K562 (cell line): ENCODE measurements around the gene PKP1. TPM values are rescaled to one million over a fixed set of nuclear protein-coding genes. Genes with fewer than 3 reads are reported as not detected.

ENCODE experiments used
- FOXA3 ChIP-seq, 2 experiments: fragments of 450-650 bp in 1 of 2; sonication (generic) in 1 of 2; formaldehyde crosslinking; IDR thresholded peaks in 1 of 2; conservative IDR thresholded peaks in 1 of 2; 2 replicates each; pipeline versions ENCODE4 v1.4.0 to v1.8.0; 2020 to 2022; ENCODE audit warnings: mild to moderate bottlenecking in 2 of 2, missing genetic modification reagents in 1 of 2
- PURB ChIP-seq: sonication (generic); formaldehyde crosslinking; IDR thresholded peaks from 2 replicates; pipeline ENCODE4 v1.9.0; 2021; ENCODE audit warnings: low read depth, mild to moderate bottlenecking, missing genetic modification reagents
- RBM15 ChIP-seq: fragments of 200-400 bp; formaldehyde crosslinking; IDR thresholded peaks from 2 replicates; pipeline ENCODE4 v1.6.1; 2018; ENCODE audit warnings: mild to moderate bottlenecking, low read length, moderate library complexity; ENCODE audit not compliant: insufficient read depth
- UBTF ChIP-seq, 2 experiments: IDR thresholded peaks; 2 replicates each; pipeline ENCODE4 v1.6.1; 2012; ENCODE audit warnings: improper control_type of control experiment in 2 of 2, low read depth in 2 of 2, low read length in 2 of 2, borderline replicate concordance in 1 of 2
- YY1 ChIP-seq, 3 experiments: IDR thresholded peaks; 2 replicates each; pipeline ENCODE4 v1.6.1; 2011; ENCODE audit warnings: low read length in 2 of 3, mild to moderate bottlenecking in 2 of 3, moderate library complexity in 2 of 3, borderline replicate concordance in 1 of 3, control low read depth in 1 of 3, low read depth in 1 of 3; ENCODE audit not compliant: insufficient read depth in 3 of 3, insufficient replicate concordance in 2 of 3, control insufficient read depth in 1 of 3, insufficient read length in 1 of 3; ENCODE audit errors: extremely low read depth in 1 of 3
- ZNF263 ChIP-seq: sonication (generic); formaldehyde crosslinking; IDR thresholded peaks from 2 replicates; pipeline ENCODE4 v1.8.0; 2022; ENCODE audit warnings: mild to moderate bottlenecking, missing genetic modification reagents, borderline replicate concordance
- ZNF277 ChIP-seq: fragments of 250-450 bp; sonication (Bioruptor Pico); IDR thresholded peaks from 2 replicates; pipeline ENCODE4 v1.8.0; 2022; ENCODE audit warnings: inconsistent platforms, mild to moderate bottlenecking, moderate library complexity, borderline replicate concordance
- polyA plus RNA-seq, 8 experiments: library from polyadenylated mRNA; depleted of rRNA in 4 of 8; stranded (reverse) in 5 of 8; unstranded in 3 of 8; fragments of >200 nt; fragmentation: Nextera tagmentation in 2 of 8; fragmentation: Illumina TruSeq in 1 of 8; extraction: Ambion mirVana in 2 of 8; extraction: Trizol in 1 of 8; gene quantifications; 2 replicates each; pipeline versions ENCODE4 v1.2.1 to v1.2.3, GENCODE V29; 2011 to 2014; ENCODE audit warnings: inconsistent platforms in 1 of 8, missing spikeins in 1 of 8
- total RNA-seq, 7 experiments: library from RNA; depleted of rRNA in 6 of 7; stranded (reverse); fragments of >200 nt in 6 of 7; fragmentation: Illumina TruSeq in 2 of 7; extraction: Trizol in 2 of 7; gene quantifications; 2 replicates each; pipeline versions ENCODE4 v1.2.1 to v1.2.3, GENCODE V29; 2011 to 2021; ENCODE audit warnings: low replicate concordance in 1 of 7
- TF ChIP-seq, protein P1 (sequence below), 2 experiments: fragments of 450-650 bp; formaldehyde crosslinking in 1 of 2; IDR thresholded peaks; 2 replicates each; pipeline versions ENCODE4 v1.4.0 to v1.6.1; 2014 to 2020; ENCODE audit warnings: mild to moderate bottlenecking in 2 of 2, borderline replicate concordance in 1 of 2, low read depth in 1 of 2
- TF ChIP-seq, protein P2 (sequence below), 3 experiments: IDR thresholded peaks in 2 of 3; conservative IDR thresholded peaks in 1 of 3; 2 replicates each; pipeline ENCODE4 v1.5.1; 2011 to 2012; ENCODE audit warnings: low read length in 3 of 3, mild to moderate bottlenecking in 3 of 3, control low read depth in 2 of 3, improper control_type of control experiment in 1 of 3, inconsistent platforms in 1 of 3, low read depth in 1 of 3, mixed read lengths in 1 of 3, moderate library complexity in 1 of 3; ENCODE audit not compliant: insufficient read depth in 2 of 3

Gene PKP1
- total and polyA plus RNA-seq, 9 of the 15 experiments (the other 6 are each of a cell fraction or from before 2014, with no cell fraction given), result not detected

GRCh38 chr1:201375169-201375568 is 91.9 kb downstream of the PKP1 start (continued):
- TF ChIP-seq ZNF277 (CRISPR knock-in tag), result no peak
- TF ChIP-seq, protein P1, sequence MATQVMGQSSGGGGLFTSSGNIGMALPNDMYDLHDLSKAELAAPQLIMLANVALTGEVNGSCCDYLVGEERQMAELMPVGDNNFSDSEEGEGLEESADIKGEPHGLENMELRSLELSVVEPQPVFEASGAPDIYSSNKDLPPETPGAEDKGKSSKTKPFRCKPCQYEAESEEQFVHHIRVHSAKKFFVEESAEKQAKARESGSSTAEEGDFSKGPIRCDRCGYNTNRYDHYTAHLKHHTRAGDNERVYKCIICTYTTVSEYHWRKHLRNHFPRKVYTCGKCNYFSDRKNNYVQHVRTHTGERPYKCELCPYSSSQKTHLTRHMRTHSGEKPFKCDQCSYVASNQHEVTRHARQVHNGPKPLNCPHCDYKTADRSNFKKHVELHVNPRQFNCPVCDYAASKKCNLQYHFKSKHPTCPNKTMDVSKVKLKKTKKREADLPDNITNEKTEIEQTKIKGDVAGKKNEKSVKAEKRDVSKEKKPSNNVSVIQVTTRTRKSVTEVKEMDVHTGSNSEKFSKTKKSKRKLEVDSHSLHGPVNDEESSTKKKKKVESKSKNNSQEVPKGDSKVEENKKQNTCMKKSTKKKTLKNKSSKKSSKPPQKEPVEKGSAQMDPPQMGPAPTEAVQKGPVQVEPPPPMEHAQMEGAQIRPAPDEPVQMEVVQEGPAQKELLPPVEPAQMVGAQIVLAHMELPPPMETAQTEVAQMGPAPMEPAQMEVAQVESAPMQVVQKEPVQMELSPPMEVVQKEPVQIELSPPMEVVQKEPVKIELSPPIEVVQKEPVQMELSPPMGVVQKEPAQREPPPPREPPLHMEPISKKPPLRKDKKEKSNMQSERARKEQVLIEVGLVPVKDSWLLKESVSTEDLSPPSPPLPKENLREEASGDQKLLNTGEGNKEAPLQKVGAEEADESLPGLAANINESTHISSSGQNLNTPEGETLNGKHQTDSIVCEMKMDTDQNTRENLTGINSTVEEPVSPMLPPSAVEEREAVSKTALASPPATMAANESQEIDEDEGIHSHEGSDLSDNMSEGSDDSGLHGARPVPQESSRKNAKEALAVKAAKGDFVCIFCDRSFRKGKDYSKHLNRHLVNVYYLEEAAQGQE (IDR thresholded peaks at IDR 0.05; ENCODE audit: borderline replicate concordance), result no peak
- TF ChIP-seq, protein P1 (CRISPR knock-in tag; IDR thresholded peaks at IDR 0.05; ENCODE audit: low read depth), result no peak
- peak; percentile 96 for TF ChIP-seq ZNF263 (CRISPR knock-in tag)
- TF ChIP-seq FOXA3 (CRISPR knock-in tag; conservative IDR thresholded peaks at IDR 0.05 in 1 of 2, IDR thresholded peaks at IDR 0.05 in 1 of 2), result peak; percentile 63 to 96
- no peak for TF ChIP-seq PURB (CRISPR knock-in tag)
- peak in 1 of 3 experiments; percentile 27 for TF ChIP-seq YY1 (IDR thresholded peaks at IDR 0.05; ENCODE audit: borderline replicate concordance in 1 of 3, control insufficient read depth in 1 of 3, extremely low read depth in 1 of 3, insufficient read depth in 3 of 3, insufficient read length in 1 of 3, insufficient replicate concordance in 2 of 3, low read depth in 1 of 3, low read length in 2 of 3)
- TF ChIP-seq, protein P2, sequence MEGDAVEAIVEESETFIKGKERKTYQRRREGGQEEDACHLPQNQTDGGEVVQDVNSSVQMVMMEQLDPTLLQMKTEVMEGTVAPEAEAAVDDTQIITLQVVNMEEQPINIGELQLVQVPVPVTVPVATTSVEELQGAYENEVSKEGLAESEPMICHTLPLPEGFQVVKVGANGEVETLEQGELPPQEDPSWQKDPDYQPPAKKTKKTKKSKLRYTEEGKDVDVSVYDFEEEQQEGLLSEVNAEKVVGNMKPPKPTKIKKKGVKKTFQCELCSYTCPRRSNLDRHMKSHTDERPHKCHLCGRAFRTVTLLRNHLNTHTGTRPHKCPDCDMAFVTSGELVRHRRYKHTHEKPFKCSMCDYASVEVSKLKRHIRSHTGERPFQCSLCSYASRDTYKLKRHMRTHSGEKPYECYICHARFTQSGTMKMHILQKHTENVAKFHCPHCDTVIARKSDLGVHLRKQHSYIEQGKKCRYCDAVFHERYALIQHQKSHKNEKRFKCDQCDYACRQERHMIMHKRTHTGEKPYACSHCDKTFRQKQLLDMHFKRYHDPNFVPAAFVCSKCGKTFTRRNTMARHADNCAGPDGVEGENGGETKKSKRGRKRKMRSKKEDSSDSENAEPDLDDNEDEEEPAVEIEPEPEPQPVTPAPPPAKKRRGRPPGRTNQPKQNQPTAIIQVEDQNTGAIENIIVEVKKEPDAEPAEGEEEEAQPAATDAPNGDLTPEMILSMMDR (IDR thresholded peaks at IDR 0.05 in 2 of 3, conservative IDR thresholded peaks at IDR 0.05 in 1 of 3; ENCODE audit: insufficient read depth in 2 of 3, low read depth in 1 of 3, low read length in 3 of 3), result peak; percentile 20 to 30 (median 28); a peak in 4 of 6 replicates
- no peak for TF ChIP-seq RBM15
- no peak for TF ChIP-seq UBTF (IDR thresholded peaks at IDR 0.05; ENCODE audit: borderline replicate concordance in 1 of 2, low read depth in 2 of 2, low read length in 2 of 2)
